HG03342 (cell line): ENCODE data around the gene CFAP43.

Experiments used
- ATAC-seq: cut with Tn5 transposase; IDR thresholded peaks from one replicate; pipeline ENCODE4 v1.9.1; 2021; ENCODE audit warnings: mild to moderate bottlenecking, moderate library complexity; ENCODE audit not compliant: unreplicated experiment

The CFAP43 gene

GRCh38 chr10:104231784-104232612 lies at the start of gene CFAP43:
TSS of gene CFAP43 (minus strand) at chr10:104232364. CDS start at chr10:104232246, 118 bp downstream.
- ATAC-seq, result peak; percentile 100

- no peak for ATAC-seq
Measured at GRCh38 chr10:104281694-104282093, 49.5 kb upstream of the CFAP43 start.

GRCh38 chr10:104279550-104280259 lies 47.5 kb upstream of the CFAP43 start:
- ATAC-seq, result no peak

- ATAC-seq, result no peak
Measured at GRCh38 chr10:104277785-104278184, 45.6 kb upstream of the CFAP43 start.

GRCh38 chr10:104276192-104276591 lies 44.0 kb upstream of the CFAP43 start:
- ATAC-seq, result no peak

- peak; percentile 72 for ATAC-seq
Measured at GRCh38 chr10:104274762-104275721, 42.9 kb upstream of the CFAP43 start.

- no peak for ATAC-seq
Measured at GRCh38 chr10:104273899-104274575, 41.9 kb upstream of the CFAP43 start.

- ATAC-seq, result no peak
Measured at GRCh38 chr10:104273286-104273685, 41.1 kb upstream of the CFAP43 start.

- ATAC-seq, result peak; percentile 98
Measured at GRCh38 chr10:104268713-104269645, 36.8 kb upstream of the CFAP43 start, which contains the start of gene GSTO2. TSS of gene GSTO2 (plus strand) at chr10:104269184. CDS start at chr10:104274916, 5,732 bp downstream.

GRCh38 chr10:104268405-104268712 lies 36.2 kb upstream of the CFAP43 start:
- ATAC-seq, result no peak

GRCh38 chr10:104267721-104268404 lies 35.7 kb upstream of the CFAP43 start:
- ATAC-seq, result no peak

- ATAC-seq, result no peak
Measured at GRCh38 chr10:104264783-104265182, 32.6 kb upstream of the CFAP43 start.

- ATAC-seq, result no peak
Measured at GRCh38 chr10:104262055-104262454, 29.9 kb upstream of the CFAP43 start.

GRCh38 chr10:104260775-104261115 lies 28.6 kb upstream of the CFAP43 start:
- ATAC-seq, result no peak

GRCh38 chr10:104259999-104260774 lies 28.0 kb upstream of the CFAP43 start:
- no peak for ATAC-seq

GRCh38 chr10:104259456-104259855 lies 27.3 kb upstream of the CFAP43 start:
- ATAC-seq, result no peak

- no peak for ATAC-seq
Measured at GRCh38 chr10:104258209-104258608, 26.0 kb upstream of the CFAP43 start.

- ATAC-seq, result no peak
Measured at GRCh38 chr10:104257235-104257634, 25.1 kb upstream of the CFAP43 start.
